HL-60 (cell line): ENCODE measurements around the gene TSPAN18.

ENCODE experiments used
- GABPA ChIP-seq: IDR thresholded peaks from 2 replicates; pipeline ENCODE4 v1.6.1; 2012; ENCODE audit warnings: low read depth
- POLR2AphosphoS5 ChIP-seq: IDR thresholded peaks from 2 replicates; pipeline ENCODE4 v1.6.1; 2012; ENCODE audit warnings: low read depth
- SPI1 ChIP-seq: IDR thresholded peaks from 2 replicates; pipeline ENCODE4 v1.6.1; 2012; ENCODE audit warnings: low read depth, mild to moderate bottlenecking, borderline replicate concordance
- TF ChIP-seq, protein P1 (sequence below): IDR thresholded peaks from one replicate; pipeline ENCODE4 v1.5.1; 2011; ENCODE audit warnings: low read length, control low read depth, inconsistent platforms; ENCODE audit not compliant: insufficient read depth
- TF ChIP-seq, protein P2 (sequence below): IDR thresholded peaks from 2 replicates; pipeline ENCODE4 v1.6.1; 2012; ENCODE audit warnings: low read depth; ENCODE audit not compliant: insufficient replicate concordance

DNA sequence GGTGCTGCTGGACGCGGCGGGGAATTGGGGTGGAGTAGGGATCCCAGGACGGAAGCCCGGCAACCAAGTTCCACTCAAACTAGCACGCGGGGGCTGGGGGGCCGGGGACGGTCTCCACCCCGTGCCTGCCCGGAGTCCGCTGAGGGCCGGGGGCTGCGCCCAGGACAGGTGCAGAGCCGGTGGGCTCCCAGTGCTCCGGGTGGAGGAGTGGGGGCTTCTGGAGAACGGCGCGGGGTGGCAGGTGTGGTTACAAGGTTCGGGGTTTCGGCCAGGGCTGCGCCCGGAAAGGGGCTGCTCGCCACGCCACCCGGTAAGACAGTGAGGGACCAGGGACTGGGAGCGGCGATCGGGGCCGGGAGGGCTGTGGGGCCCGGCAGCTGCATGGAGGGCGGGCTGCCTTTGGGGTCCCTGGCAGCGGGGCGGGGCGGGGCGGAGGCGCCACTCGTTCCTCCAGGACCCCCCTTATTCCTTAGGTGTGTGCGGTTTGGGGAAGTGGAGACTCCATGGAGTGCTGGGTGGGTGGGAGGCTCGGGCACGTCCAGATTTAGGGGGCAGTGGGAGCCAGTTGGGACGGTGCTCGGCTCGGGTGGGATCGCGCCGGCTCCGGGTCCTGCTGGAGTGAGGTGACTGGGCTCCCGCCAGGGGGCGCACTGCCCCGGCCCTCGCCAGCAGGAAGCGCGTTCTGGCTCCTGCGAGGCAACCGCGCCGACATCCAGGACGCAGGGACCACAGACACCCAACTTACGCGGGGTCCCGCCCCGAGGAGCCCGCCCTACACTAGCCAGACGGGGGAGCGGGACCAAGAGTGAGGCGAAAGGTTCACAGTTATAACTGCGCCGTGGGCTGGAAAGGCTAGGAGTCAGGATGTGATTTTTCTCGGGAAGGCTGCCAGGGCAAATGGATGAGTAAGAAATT, 868 bp downstream of the TSPAN18 start:
- TF ChIP-seq POLR2AphosphoS5 (no peak), GABPA (no peak), SPI1 (no peak)
- TF ChIP-seq, protein P1, sequence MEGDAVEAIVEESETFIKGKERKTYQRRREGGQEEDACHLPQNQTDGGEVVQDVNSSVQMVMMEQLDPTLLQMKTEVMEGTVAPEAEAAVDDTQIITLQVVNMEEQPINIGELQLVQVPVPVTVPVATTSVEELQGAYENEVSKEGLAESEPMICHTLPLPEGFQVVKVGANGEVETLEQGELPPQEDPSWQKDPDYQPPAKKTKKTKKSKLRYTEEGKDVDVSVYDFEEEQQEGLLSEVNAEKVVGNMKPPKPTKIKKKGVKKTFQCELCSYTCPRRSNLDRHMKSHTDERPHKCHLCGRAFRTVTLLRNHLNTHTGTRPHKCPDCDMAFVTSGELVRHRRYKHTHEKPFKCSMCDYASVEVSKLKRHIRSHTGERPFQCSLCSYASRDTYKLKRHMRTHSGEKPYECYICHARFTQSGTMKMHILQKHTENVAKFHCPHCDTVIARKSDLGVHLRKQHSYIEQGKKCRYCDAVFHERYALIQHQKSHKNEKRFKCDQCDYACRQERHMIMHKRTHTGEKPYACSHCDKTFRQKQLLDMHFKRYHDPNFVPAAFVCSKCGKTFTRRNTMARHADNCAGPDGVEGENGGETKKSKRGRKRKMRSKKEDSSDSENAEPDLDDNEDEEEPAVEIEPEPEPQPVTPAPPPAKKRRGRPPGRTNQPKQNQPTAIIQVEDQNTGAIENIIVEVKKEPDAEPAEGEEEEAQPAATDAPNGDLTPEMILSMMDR: peak; percentile 65
- TF ChIP-seq, protein P2, sequence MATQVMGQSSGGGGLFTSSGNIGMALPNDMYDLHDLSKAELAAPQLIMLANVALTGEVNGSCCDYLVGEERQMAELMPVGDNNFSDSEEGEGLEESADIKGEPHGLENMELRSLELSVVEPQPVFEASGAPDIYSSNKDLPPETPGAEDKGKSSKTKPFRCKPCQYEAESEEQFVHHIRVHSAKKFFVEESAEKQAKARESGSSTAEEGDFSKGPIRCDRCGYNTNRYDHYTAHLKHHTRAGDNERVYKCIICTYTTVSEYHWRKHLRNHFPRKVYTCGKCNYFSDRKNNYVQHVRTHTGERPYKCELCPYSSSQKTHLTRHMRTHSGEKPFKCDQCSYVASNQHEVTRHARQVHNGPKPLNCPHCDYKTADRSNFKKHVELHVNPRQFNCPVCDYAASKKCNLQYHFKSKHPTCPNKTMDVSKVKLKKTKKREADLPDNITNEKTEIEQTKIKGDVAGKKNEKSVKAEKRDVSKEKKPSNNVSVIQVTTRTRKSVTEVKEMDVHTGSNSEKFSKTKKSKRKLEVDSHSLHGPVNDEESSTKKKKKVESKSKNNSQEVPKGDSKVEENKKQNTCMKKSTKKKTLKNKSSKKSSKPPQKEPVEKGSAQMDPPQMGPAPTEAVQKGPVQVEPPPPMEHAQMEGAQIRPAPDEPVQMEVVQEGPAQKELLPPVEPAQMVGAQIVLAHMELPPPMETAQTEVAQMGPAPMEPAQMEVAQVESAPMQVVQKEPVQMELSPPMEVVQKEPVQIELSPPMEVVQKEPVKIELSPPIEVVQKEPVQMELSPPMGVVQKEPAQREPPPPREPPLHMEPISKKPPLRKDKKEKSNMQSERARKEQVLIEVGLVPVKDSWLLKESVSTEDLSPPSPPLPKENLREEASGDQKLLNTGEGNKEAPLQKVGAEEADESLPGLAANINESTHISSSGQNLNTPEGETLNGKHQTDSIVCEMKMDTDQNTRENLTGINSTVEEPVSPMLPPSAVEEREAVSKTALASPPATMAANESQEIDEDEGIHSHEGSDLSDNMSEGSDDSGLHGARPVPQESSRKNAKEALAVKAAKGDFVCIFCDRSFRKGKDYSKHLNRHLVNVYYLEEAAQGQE: no peak
